PFSK-1 (cell line): Measurements from ENCODE around the gene KCNA1.

Source experiments
- POLR2AphosphoS5 ChIP-seq: IDR thresholded peaks from 2 replicates; pipeline ENCODE4 v1.6.1; 2012; ENCODE audit warnings: low read depth, mild to moderate bottlenecking, control low read depth, low read length, moderate library complexity
- TAF1 ChIP-seq: IDR thresholded peaks from 2 replicates; pipeline ENCODE4 v1.6.1; 2012; ENCODE audit warnings: low read length, control low read depth, borderline replicate concordance; ENCODE audit not compliant: insufficient read depth
- TF ChIP-seq, protein P1 (sequence below), 2 experiments: IDR thresholded peaks; 2 replicates each; pipeline versions ENCODE4 v1.6.1 to v1.8.0; 2011 to 2012; ENCODE audit warnings: low read depth in 2 of 2, low read length in 2 of 2, control low read depth in 1 of 2, inconsistent platforms in 1 of 2, mild to moderate bottlenecking in 1 of 2, moderate library complexity in 1 of 2; ENCODE audit not compliant: insufficient read depth in 1 of 2

DNA sequence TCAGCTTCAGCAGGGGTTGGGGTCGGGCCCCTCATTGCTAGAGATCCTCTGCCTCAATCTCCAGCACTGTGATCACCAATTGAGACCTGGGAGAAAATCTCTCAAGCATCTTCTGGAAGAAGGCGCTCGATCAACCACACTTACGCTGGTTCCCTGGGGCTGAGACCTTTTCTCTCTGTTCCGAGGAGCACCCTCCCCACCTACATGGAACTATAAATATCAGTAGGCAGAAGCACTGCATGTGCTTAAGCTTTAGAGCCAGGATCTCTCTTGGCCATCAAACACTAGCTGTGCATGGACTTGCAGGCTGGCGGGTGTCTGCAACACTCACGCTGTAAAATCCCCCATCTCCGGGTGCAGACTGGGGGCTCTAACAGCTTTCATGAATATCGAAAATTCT lies 38.2 kb upstream of the KCNA1 start:
- TF ChIP-seq POLR2AphosphoS5 (no peak), TAF1 (no peak)
- TF ChIP-seq, protein P1, sequence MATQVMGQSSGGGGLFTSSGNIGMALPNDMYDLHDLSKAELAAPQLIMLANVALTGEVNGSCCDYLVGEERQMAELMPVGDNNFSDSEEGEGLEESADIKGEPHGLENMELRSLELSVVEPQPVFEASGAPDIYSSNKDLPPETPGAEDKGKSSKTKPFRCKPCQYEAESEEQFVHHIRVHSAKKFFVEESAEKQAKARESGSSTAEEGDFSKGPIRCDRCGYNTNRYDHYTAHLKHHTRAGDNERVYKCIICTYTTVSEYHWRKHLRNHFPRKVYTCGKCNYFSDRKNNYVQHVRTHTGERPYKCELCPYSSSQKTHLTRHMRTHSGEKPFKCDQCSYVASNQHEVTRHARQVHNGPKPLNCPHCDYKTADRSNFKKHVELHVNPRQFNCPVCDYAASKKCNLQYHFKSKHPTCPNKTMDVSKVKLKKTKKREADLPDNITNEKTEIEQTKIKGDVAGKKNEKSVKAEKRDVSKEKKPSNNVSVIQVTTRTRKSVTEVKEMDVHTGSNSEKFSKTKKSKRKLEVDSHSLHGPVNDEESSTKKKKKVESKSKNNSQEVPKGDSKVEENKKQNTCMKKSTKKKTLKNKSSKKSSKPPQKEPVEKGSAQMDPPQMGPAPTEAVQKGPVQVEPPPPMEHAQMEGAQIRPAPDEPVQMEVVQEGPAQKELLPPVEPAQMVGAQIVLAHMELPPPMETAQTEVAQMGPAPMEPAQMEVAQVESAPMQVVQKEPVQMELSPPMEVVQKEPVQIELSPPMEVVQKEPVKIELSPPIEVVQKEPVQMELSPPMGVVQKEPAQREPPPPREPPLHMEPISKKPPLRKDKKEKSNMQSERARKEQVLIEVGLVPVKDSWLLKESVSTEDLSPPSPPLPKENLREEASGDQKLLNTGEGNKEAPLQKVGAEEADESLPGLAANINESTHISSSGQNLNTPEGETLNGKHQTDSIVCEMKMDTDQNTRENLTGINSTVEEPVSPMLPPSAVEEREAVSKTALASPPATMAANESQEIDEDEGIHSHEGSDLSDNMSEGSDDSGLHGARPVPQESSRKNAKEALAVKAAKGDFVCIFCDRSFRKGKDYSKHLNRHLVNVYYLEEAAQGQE (IDR thresholded peaks at IDR 0.05; ENCODE audit: insufficient read depth in 1 of 2, low read depth in 2 of 2, low read length in 2 of 2): no peak
